HG03196 (cell line): ENCODE measurements around the gene TNFRSF8.
"Not testable (repeated sequence)": the region's sequence is repeated elsewhere in the genome, so short reads cannot be mapped to it uniquely, and the experiment has no call there.

Experiments
- ATAC-seq: cut with Tn5 transposase; IDR thresholded peaks from one replicate; pipeline ENCODE4 v1.9.1; 2021; ENCODE audit not compliant: unreplicated experiment

The TNFRSF8 gene

GRCh38 chr1:12063141-12064072 lies at the start of gene TNFRSF8:
Gene TNFRSF8, plus strand, starts transcription at chr1:12063303. Its CDS starts 296 bp downstream, at chr1:12063599.
- ATAC-seq: no peak

DNA sequence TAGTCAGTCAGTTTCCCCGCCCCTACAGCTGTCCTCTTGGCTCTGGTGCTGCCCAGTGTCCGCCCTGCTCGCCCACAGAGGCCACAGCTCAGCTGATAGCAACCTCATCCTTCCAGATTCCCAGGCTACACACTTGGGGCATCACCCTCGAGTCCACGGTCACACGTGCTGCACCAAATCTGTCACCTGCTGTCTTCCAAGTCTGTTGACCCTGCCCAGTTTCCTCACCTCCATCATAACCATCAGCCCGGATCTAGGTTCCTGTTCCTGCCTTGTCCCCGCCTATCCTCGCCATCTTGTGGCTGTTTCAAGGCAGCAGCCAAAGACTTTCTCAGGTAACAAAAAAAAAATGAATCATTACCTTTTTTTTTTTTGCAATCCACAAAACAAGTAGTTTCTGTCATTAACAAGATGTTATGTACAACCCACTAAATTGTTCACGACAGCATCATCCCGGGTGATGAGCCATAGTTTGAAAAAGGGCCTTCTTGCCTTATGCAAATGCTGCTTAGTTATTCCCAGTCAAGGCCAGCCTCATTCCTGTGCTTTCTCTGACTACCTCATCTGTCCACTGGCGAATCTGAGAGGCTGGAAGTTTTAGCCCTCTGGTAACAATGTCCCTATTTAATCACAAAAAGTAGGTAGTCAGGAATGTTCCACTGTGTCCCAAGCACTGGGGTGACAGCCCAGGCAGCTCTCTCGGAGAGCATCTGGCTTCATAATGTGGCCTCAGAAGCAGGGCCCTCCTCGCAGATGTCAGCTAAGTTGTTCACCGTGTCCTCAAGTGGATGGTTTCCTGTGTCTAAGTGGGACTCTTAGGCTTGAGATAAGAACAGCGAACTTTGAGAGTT lies 48.7 kb upstream of the TNFRSF8 start:
- no peak for ATAC-seq

DNA sequence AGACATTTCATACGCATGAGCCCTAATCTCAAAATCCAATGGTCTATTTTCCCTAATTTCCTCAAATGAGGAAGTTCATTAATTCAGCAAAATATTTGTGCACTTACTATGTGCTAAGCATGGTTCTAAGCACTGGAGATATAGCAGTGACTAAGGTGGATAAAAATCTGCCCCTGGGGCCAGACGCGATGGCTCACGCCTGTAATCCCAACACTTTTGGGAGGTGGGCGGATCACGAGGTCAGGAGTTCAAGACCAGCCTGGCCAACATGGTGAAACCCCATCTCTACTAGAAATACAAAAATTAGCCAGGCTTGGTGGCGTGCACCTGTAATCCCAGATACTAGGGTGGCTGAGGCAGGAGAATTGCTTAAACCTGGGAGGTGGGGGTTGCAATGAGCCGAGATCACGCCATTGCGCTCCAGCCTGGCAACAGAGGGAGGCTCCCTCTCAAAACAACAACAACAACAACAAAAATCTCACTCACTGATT lies 48.1 kb upstream of the TNFRSF8 start:
- ATAC-seq: no peak

GRCh38 chr1:12015499-12015898 lies 47.6 kb upstream of the TNFRSF8 start:
- no peak for ATAC-seq

DNA sequence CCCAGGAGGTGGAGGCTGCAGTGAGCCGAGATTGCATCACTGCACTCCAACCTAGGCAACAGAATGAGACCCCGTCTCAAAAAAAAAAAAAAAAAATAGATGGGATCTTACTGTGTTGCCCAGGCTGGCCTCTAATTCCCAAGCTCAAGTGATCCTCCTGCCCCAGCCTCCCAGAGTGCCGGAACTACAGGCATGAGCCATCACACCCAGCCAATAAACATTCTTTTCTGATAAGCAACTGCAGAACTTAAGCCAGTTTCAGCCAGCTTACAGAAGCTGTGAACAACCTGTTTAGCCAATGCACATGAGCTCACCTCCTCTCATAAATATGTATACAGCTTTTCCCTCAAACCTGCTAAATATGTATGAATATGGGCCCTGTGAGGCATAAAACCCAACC lies 46.9 kb upstream of the TNFRSF8 start:
- no peak for ATAC-seq

- no peak for ATAC-seq
Measured at GRCh38 chr1:12019858-12020509, 43.1 kb upstream of the TNFRSF8 start.

DNA sequence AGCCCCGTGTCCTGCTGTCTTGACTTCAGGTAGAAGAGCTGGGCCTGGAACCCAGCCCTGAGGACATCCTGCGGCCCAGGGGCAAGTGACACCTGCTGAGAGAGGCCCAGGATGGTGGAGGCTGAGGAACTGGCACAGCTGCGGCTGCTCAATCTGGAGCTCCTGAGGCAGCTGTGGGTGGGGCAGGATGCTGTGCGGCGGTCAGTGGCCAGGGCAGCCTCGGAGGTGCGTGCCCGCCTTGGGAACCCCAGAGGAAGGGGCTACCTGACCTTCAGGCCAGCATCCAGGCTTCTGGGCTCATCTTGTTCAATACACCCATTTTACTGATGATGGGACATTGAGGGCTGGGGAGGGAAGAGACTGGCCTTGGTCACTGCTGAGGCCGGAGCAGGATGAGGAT lies 41.5 kb upstream of the TNFRSF8 start:
- ATAC-seq: no peak

DNA sequence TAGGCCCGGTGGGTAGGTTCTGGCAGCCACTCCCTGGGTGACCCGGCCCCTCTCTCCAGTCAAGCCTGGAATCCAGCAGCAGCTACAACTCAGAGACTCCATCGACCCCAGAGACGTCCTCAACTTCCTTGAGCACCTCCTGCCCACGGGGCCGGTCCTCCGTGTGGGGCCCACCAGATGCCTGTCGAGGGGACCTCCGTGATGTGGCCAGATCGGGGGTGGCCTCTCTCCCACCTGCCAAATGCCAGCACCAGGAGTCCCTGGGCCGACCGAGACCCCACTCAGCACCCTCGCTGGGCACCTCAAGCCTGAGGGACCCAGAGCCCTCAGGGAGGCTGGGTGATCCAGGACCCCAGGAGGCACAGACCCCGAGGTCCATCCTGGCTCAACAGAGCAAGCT lies 41.1 kb upstream of the TNFRSF8 start:
- no peak for ATAC-seq

GRCh38 chr1:12026586-12026985 lies 36.5 kb upstream of the TNFRSF8 start:
- ATAC-seq: no peak

DNA sequence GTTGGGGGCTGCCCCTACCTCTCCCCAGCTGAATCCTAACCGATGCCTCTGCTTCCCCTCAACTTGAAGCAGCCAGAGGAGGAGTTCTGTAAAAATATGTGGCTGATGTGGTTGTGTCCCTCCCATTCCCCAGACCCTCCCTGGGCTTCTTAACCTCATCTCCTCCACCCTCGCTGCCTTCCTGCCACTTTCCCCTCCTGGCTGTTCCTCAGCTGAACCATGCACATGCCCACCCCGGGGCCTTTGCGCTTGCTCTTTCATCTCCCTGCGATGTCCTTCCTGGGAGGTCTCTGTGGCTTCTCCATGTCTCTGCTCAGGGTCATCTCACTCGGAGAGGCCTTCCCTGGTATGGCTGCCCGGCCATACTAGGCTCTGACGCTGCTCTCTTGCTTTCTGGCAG lies 34.9 kb upstream of the TNFRSF8 start:
- no peak for ATAC-seq

- no peak for ATAC-seq
Measured at GRCh38 chr1:12028957-12029511, 34.1 kb upstream of the TNFRSF8 start.

DNA sequence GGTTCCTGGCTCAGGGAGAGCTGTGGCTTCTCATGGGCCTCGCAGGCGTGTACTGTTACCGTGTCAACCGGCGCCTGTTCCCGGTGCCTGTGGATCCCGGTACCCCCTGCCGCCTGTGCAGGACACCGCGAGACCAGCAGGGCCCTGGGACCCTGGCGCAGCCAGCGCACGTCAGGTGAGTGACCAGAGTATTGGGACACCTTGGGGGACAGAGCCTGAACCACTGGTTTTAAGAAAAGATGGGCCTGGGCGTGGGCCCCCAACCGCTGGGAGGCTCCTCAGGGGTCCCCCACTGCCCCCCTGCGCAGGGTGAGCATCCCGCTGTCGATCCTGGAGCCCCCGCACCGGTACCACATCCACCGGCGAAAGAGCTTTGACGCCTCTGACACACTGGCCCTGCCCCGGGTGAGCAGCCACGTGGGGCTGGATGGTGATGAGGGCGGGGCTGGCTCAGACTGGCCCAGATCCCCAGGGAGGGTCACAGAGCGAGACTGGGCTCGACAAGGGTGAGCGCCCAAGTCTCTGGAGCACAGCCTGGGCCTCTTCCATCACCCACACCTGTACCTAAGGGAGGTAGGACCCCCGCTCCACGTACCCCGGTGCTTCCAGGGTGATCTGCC lies 33.3 kb upstream of the TNFRSF8 start:
- no peak for ATAC-seq

GRCh38 chr1:12031039-12031980 lies 31.8 kb upstream of the TNFRSF8 start:
- ATAC-seq: no peak

GRCh38 chr1:12032161-12032621 lies 30.9 kb upstream of the TNFRSF8 start:
- ATAC-seq: no peak

GRCh38 chr1:12033441-12033840 lies 29.7 kb upstream of the TNFRSF8 start:
- not testable (repeated sequence) for ATAC-seq

- ATAC-seq: no peak
Measured at GRCh38 chr1:12034381-12034801, 28.7 kb upstream of the TNFRSF8 start.

DNA sequence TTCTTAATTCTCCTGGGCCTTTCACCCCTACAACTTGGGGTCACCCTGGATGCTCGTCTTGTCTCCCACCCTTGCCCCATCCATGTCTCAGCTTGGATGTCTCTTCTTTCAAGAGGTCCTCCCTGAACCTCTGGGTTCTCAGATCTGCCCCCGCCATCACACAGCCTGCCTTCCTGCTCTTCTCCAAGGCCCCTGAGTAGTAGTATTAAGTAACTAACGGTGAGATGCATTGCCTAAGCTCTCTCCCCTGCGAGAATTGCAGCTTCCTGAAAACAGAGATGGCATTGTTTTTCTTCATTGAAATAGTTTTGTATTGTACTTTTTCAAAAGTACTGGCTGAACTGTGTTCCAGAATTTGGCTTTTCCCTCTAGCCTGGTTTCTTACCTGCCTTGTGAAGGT lies 27.8 kb upstream of the TNFRSF8 start:
- no peak for ATAC-seq

DNA sequence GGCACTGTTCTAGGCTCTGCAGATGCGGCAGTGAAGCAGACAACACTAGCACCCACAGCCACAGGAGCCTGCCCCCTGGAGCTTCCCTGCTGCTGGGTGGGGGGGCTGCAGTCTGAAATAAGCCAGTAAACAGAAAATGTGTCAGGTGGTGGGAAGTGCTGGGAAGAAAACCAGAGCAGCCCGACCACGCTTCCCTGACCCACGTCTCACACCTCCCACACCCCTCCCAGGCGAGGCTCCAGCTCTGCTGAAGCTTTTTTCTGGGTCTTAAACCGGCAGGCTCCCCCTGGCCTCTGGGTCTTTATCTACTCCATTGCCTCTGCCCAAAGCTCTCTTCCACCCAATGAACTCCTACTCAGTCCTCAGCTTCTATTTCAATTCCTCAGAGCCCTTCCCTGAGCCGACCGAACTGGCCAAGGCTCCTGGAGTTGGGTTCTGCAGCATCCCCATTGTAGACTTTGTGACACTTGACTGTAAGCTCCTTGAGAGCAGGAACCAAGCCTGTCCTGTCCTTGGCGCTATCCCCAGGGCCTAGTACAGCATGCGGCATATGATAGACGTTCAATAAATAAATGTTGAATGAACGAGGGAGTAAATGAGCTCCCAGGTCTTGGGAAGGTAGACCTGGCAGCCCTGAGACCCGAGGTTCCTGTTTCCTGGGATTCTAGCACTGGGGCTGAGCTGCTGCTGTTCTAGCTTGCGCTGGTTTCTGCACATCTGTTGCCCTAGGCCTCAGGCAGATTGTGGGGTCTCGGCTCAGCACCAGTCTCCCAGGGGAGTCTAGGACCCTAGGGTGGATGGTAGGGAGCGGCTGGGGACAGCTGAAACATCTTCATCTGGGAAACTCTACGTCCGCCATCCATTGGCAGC lies 25.4 kb upstream of the TNFRSF8 start:
- ATAC-seq: no peak
